ENCODE measurements around the gene ZC3HAV1.

DNA sequence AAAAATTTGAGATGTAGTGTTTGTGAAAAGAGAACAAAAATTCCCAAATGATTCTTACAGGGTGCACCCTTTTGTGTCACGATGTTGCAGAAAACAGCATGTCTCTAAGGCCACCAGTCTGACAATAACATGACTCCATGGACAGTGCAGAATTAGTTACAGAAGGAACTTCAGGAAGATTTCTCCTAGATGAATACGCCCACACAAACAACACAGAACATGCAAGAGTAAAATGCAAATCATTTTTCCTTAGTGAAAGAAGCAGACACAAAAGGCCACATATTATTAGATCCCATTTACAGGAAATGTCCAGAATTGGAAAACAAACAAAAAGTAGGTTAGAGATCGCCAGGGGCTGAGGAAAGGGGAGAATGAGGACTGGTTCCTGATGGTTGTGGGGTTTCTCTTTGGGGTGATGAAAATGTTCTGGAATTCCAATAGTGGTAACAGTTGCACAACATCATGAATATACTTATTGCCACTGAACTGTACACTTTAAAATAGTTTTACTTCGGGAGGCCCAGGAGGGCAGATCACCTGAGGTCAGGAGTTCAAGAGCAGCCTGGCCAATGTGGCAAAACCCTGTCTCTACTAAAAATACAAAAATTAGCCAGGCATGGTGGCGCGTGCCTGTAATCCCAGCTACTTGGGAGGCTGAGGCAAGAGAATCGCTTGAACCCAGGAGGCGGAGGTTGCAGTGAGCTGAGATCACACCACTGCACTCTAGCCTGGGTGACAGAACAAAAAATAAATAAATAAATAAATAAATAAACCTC lies 10.2 kb downstream of the ZC3HAV1 start:
- no peak for TF ChIP-seq ELF1 (CRISPR knock-in tag; IDR thresholded peaks at IDR 0.05)
- TF ChIP-seq, protein P1, sequence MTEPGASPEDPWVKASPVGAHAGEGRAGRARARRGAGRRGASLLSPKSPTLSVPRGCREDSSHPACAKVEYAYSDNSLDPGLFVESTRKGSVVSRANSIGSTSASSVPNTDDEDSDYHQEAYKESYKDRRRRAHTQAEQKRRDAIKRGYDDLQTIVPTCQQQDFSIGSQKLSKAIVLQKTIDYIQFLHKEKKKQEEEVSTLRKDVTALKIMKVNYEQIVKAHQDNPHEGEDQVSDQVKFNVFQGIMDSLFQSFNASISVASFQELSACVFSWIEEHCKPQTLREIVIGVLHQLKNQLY (CRISPR knock-in tag; IDR thresholded peaks at IDR 0.05): no peak
- TF ChIP-seq, protein P2, sequence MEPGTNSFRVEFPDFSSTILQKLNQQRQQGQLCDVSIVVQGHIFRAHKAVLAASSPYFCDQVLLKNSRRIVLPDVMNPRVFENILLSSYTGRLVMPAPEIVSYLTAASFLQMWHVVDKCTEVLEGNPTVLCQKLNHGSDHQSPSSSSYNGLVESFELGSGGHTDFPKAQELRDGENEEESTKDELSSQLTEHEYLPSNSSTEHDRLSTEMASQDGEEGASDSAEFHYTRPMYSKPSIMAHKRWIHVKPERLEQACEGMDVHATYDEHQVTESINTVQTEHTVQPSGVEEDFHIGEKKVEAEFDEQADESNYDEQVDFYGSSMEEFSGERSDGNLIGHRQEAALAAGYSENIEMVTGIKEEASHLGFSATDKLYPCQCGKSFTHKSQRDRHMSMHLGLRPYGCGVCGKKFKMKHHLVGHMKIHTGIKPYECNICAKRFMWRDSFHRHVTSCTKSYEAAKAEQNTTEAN (CRISPR knock-in tag; conservative IDR thresholded peaks at IDR 0.05): no peak
- TF ChIP-seq, protein P3, sequence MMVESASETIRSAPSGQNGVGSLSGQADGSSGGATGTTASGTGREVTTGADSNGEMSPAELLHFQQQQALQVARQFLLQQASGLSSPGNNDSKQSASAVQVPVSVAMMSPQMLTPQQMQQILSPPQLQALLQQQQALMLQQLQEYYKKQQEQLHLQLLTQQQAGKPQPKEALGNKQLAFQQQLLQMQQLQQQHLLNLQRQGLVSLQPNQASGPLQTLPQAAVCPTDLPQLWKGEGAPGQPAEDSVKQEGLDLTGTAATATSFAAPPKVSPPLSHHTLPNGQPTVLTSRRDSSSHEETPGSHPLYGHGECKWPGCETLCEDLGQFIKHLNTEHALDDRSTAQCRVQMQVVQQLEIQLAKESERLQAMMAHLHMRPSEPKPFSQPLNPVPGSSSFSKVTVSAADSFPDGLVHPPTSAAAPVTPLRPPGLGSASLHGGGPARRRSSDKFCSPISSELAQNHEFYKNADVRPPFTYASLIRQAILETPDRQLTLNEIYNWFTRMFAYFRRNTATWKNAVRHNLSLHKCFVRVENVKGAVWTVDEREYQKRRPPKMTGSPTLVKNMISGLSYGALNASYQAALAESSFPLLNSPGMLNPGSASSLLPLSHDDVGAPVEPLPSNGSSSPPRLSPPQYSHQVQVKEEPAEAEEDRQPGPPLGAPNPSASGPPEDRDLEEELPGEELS (CRISPR knock-in tag; IDR thresholded peaks at IDR 0.05): no peak
- no peak for TF ChIP-seq SMC3 (IDR thresholded peaks at IDR 0.05; ENCODE audit: low read length)
- no peak for TF ChIP-seq ZKSCAN8 (CRISPR knock-in tag; IDR thresholded peaks at IDR 0.05; ENCODE audit: borderline replicate concordance)
